Astrocyte of the spinal cord (primary cell): ENCODE measurements around the gene ZP4.
"Not testable (repeated sequence)": the region's sequence is repeated elsewhere in the genome, so short reads cannot be mapped to it uniquely, and the experiment has no call there.

Source experiments
- DNase-seq: peaks from one replicate; pipeline ENCODE4 v3.0.0; 2011; ENCODE audit warnings: low read depth, low spot score
- H3K4me3 ChIP-seq: 2 replicates; pipeline ENCODE4 v1.5.1; 2011; ENCODE audit warnings: low read depth, mild to moderate bottlenecking, low read length, moderate library complexity
- in situ Hi-C: cut with HindIII; loops from 2 replicates; pipeline ENCODE4 v1.10.0; 2017; ENCODE audit warnings: low sequenced_read_pairs
- TF ChIP-seq, protein P1 (sequence below): IDR thresholded peaks from 2 replicates; pipeline ENCODE4 v1.5.1; 2012; ENCODE audit warnings: low read depth, mild to moderate bottlenecking, low read length, inconsistent platforms

ZP4 gene

GRCh38 chr1:237857455-237857854 lies 33.3 kb downstream of the ZP4 start:
- H3K4me3 ChIP-seq: no peak overlapping the region
- no peak for DNase-seq
- in situ Hi-C loops: no loop called here
- TF ChIP-seq, protein P1, sequence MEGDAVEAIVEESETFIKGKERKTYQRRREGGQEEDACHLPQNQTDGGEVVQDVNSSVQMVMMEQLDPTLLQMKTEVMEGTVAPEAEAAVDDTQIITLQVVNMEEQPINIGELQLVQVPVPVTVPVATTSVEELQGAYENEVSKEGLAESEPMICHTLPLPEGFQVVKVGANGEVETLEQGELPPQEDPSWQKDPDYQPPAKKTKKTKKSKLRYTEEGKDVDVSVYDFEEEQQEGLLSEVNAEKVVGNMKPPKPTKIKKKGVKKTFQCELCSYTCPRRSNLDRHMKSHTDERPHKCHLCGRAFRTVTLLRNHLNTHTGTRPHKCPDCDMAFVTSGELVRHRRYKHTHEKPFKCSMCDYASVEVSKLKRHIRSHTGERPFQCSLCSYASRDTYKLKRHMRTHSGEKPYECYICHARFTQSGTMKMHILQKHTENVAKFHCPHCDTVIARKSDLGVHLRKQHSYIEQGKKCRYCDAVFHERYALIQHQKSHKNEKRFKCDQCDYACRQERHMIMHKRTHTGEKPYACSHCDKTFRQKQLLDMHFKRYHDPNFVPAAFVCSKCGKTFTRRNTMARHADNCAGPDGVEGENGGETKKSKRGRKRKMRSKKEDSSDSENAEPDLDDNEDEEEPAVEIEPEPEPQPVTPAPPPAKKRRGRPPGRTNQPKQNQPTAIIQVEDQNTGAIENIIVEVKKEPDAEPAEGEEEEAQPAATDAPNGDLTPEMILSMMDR: no peak

- DNase-seq: no peak
- H3K4me3 ChIP-seq: no peak overlapping the region
- TF ChIP-seq, protein P1: no peak
- in situ Hi-C loops: no loop called here
Observed at GRCh38 chr1:237852342-237852741, 38.4 kb downstream of the ZP4 start.

DNA sequence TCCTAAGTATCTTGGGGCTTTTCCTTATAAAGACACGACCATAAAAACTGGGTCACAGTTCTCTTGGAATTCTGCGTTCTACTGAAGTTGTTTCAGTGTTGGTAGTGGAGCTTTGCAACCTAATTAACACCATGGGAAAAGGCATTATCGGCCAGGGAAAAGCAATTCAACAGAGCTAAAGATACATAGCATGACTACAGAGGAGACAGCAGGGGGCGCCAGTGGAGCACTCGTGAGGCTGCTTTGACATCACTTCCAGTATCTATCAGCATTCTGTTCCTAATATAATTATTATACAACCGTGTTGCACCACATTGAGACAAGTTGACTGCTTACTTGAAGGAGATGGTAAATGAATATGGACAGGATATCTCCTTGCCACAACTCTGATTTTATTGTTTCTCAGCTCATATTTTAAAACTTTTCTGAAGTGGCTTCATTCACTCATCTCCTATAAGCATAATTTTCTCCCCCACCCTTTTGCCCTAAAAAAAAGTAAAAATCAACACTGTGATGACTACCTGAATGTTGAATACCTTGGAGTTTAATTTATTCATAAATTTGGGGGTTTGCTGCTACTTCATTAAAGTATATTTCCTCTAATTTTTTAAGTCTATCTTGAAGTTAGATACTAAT lies 39.4 kb downstream of the ZP4 start:
- TF ChIP-seq, protein P1: peak; percentile 80
- in situ Hi-C loops: no loop called here
- H3K4me3 ChIP-seq: no peak overlapping the region
- DNase-seq: peak; percentile 61

- DNase-seq, H3K4me3 ChIP-seq, in situ Hi-C loops: not testable (repeated sequence)
Observed at GRCh38 chr1:237843516-237843915, 47.2 kb downstream of the ZP4 start.

- no peak overlapping the region for H3K4me3 ChIP-seq
- no peak for DNase-seq
- TF ChIP-seq, protein P1: no peak
- in situ Hi-C loops: no loop called here
Observed at GRCh38 chr1:237841485-237841884, 49.2 kb downstream of the ZP4 start.

- DNase-seq: no peak
- in situ Hi-C loops: no loop called here
- TF ChIP-seq, protein P1: no peak
- H3K4me3 ChIP-seq: no peak overlapping the region
Observed at GRCh38 chr1:237838904-237839534, 51.7 kb downstream of the ZP4 start.

- TF ChIP-seq, protein P1: no peak
- DNase-seq: no peak
- no peak overlapping the region for H3K4me3 ChIP-seq
- in situ Hi-C loops: no loop called here
Observed at GRCh38 chr1:237838320-237838719, 52.4 kb downstream of the ZP4 start.
